ENCODE measurements around the gene TFB1M.

GRCh38 chr6:155232848-155233247, 81.4 kb downstream of the TFB1M start:
- no peak for TF ChIP-seq EZH2 (IDR thresholded peaks at IDR 0.05)
- TF ChIP-seq POLR2AphosphoS5 (IDR thresholded peaks at IDR 0.05; ENCODE audit: borderline replicate concordance, low read depth, low read length), result no peak

Measured in SK-N-MC (cell line).